HepG2 (cell line): Measurements from ENCODE around the gene ZFHX3. TPM values are rescaled to one million over a fixed set of nuclear protein-coding genes. Genes with fewer than 3 reads are reported as not detected.
A peak's percentile ranks its signal among the peaks of the same experiment; 100 is the strongest.

ENCODE experiments used
- AGO1 ChIP-seq: fragments of 200-400 bp; formaldehyde crosslinking; IDR thresholded peaks from 2 replicates; pipeline ENCODE4 v1.6.1; 2017; ENCODE audit warnings: mild to moderate bottlenecking, low read depth, low read length, moderate library complexity; ENCODE audit not compliant: poor library complexity, severe bottlenecking
- ARID5B ChIP-seq: IDR thresholded peaks from 2 replicates; pipeline ENCODE4 v1.4.0; 2020; ENCODE audit warnings: mild to moderate bottlenecking, missing genetic modification reagents
- EP300 ChIP-seq, 3 experiments: sonication (generic) in 1 of 3; formaldehyde crosslinking in 1 of 3; IDR thresholded peaks; 2 replicates each; pipeline versions ENCODE4 v1.5.1 to v1.6.1; 2011 to 2020; ENCODE audit warnings: low read depth in 2 of 3, low read length in 2 of 3, borderline replicate concordance in 1 of 3, improper control_type of control experiment in 1 of 3, mild to moderate bottlenecking in 1 of 3, missing genetic modification reagents in 1 of 3, moderate library complexity in 1 of 3
- KDM1A ChIP-seq: IDR thresholded peaks from 2 replicates; pipeline ENCODE4 v1.6.1; 2016; ENCODE audit warnings: missing compliant biosample characterization
- MATR3 ChIP-seq: sonication (generic); formaldehyde crosslinking; IDR thresholded peaks from 2 replicates; pipeline ENCODE4 v1.4.0; 2020; ENCODE audit warnings: missing genetic modification reagents
- MAZ ChIP-seq, 2 experiments: sonication (generic) in 1 of 2; formaldehyde crosslinking in 1 of 2; IDR thresholded peaks; 2 replicates each; pipeline versions ENCODE4 v1.5.0 to v1.6.1; 2012 to 2020; ENCODE audit warnings: low read depth in 2 of 2, mild to moderate bottlenecking in 2 of 2, borderline replicate concordance in 1 of 2, improper control_type of control experiment in 1 of 2, low read length in 1 of 2, missing genetic modification reagents in 1 of 2, moderate library complexity in 1 of 2
- NFKB2 ChIP-seq: sonication (generic); formaldehyde crosslinking; IDR thresholded peaks from 2 replicates; pipeline ENCODE4 v1.4.0; 2020; ENCODE audit warnings: missing genetic modification reagents, borderline replicate concordance
- PLSCR1 ChIP-seq: sonication (generic); formaldehyde crosslinking; IDR thresholded peaks from 2 replicates; pipeline ENCODE4 v1.5.0; 2020; ENCODE audit warnings: missing genetic modification reagents, mild to moderate bottlenecking, borderline replicate concordance
- ZNF230 ChIP-seq: sonication (generic); formaldehyde crosslinking; IDR thresholded peaks from 2 replicates; pipeline ENCODE4 v1.4.0; 2020; ENCODE audit warnings: mild to moderate bottlenecking, missing genetic modification reagents
- ZNF44 ChIP-seq: sonication (generic); formaldehyde crosslinking; IDR thresholded peaks from 2 replicates; pipeline ENCODE4 v1.5.1; 2020; ENCODE audit warnings: mild to moderate bottlenecking, missing genetic modification reagents
- ZZZ3 ChIP-seq: sonication (generic); formaldehyde crosslinking; IDR thresholded peaks from 2 replicates; pipeline ENCODE4 v1.4.0; 2020; ENCODE audit warnings: missing genetic modification reagents, mild to moderate bottlenecking, borderline replicate concordance
- polyA plus RNA-seq, 8 experiments: library from polyadenylated mRNA; depleted of rRNA in 3 of 8; stranded (reverse) in 7 of 8; unstranded in 1 of 8; fragments of >200 nt; fragmentation: Illumina TruSeq in 4 of 8; extraction: Trizol in 4 of 8; gene quantifications; 2 replicates each; pipeline versions ENCODE4 v1.2.1 to v1.2.3, GENCODE V29; 2011 to 2016; ENCODE audit warnings: low read depth in 4 of 8, missing spikeins in 1 of 8, mixed read lengths in 1 of 8; ENCODE audit not compliant: insufficient read depth in 1 of 8
- total RNA-seq, 5 experiments: library from RNA; depleted of rRNA; stranded (reverse); fragments of >200 nt; fragmentation: Illumina TruSeq; extraction: Trizol; gene quantifications; 2 replicates each; pipeline ENCODE4 v1.2.3, GENCODE V29; 2016; ENCODE audit warnings: low read depth in 1 of 5
- TF ChIP-seq, protein P1 (sequence below): sonication (generic); formaldehyde crosslinking; IDR thresholded peaks from 2 replicates; pipeline ENCODE4 v1.9.0; 2022; ENCODE audit warnings: low read depth, missing genetic modification reagents

The ZFHX3 gene
- total and polyA plus RNA-seq, 2 of the 13 experiments (the other 11 are each of a cell fraction or from before 2014, with no cell fraction given): 5.0 to 6.0 TPM

DNA sequence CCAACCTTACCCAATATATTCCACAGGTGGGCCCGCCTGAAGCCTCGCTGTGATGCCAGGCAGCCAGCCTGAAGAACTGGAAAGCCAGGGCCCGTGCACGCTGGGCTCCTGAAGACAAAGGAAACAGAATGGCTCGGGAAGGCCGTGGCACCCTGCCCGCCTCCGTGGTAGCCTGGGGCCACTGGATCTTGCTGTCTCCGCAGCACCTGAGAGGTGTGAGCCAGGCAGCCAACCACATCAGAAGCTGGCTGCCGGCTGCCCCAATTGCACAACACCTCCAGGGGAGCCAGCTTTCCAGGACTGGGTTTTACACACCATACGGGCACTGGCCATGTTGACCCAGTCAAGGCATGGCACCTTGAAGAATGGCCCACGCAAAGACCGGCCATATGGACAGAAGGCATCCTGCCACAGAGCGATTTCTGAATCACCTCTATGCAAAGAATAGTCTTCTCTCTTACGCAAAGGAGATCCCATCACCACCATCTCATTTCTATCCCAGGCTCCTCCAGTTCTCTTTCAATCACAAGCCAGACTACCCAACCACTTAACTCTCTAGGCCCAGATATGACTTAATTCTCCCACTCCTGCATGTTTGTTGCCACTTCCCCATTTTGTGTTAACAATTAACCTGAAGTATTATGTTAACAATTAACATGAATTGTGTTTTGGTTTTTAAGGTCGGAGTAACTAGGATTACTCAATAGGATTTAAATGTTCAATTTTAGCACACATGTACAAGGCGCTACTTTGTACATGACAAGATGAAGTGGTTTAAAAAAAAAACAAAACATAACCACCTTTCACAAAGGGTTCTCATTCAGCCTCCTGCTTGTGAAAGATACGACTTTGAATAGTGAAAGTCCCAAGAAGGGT, 32.1 kb downstream of the ZFHX3 start (continued):
- peak; percentile 59 for TF ChIP-seq ARID5B (CRISPR knock-in tag)
- no peak; the same call in 1 of the 2 replicates for TF ChIP-seq NFKB2 (CRISPR knock-in tag)
- peak; percentile 26; the same call in 1 of the 2 replicates for TF ChIP-seq ZZZ3
- TF ChIP-seq ZNF230 (CRISPR knock-in tag): peak; percentile 71; the same call in 1 of the 2 replicates
- TF ChIP-seq AGO1: no peak
- peak; percentile 21 to 43; a peak in 2 of 4 replicates for TF ChIP-seq EP300 (IDR thresholded peaks at IDR 0.05; ENCODE audit: low read depth in 2 of 2, low read length in 2 of 2)
- TF ChIP-seq EP300 (CRISPR knock-in tag; IDR thresholded peaks at IDR 0.05; ENCODE audit: borderline replicate concordance): no peak
- TF ChIP-seq, protein P1, sequence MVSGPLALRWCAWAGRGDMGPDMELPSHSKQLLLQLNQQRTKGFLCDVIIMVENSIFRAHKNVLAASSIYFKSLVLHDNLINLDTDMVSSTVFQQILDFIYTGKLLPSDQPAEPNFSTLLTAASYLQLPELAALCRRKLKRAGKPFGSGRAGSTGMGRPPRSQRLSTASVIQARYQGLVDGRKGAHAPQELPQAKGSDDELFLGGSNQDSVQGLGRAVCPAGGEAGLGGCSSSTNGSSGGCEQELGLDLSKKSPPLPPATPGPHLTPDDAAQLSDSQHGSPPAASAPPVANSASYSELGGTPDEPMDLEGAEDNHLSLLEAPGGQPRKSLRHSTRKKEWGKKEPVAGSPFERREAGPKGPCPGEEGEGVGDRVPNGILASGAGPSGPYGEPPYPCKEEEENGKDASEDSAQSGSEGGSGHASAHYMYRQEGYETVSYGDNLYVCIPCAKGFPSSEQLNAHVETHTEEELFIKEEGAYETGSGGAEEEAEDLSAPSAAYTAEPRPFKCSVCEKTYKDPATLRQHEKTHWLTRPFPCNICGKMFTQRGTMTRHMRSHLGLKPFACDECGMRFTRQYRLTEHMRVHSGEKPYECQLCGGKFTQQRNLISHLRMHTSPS (CRISPR knock-in tag): peak; percentile 68; the same call in 1 of the 2 replicates
- no peak for TF ChIP-seq PLSCR1 (CRISPR knock-in tag)
- TF ChIP-seq KDM1A (CRISPR knock-in tag): peak; percentile 44; the same call in 1 of the 2 replicates
- TF ChIP-seq MAZ (IDR thresholded peaks at IDR 0.05; ENCODE audit: borderline replicate concordance, low read depth, low read length): 0 out of 2 replicates have a peak, but pooled peaks have one; percentile 14
- no peak for TF ChIP-seq MAZ (CRISPR knock-in tag; IDR thresholded peaks at IDR 0.05; ENCODE audit: low read depth)
- no peak for TF ChIP-seq ZNF44 (CRISPR knock-in tag)
- TF ChIP-seq MATR3: no peak
